K562 (cell line): ENCODE results near the gene PPM1D. TPM values are rescaled to one million over a fixed set of nuclear protein-coding genes. Genes with fewer than 3 reads are reported as not detected.
"Not testable (repeated sequence)": the region's sequence is repeated elsewhere in the genome, so short reads cannot be mapped to it uniquely, and the experiment has no call there.

Experiments used
- ATAC-seq: fragments of 200-7000 bp; cut with Tn5 transposase; 3 replicates; pipeline ENCODE4 v1.9.1; 2020; ENCODE audit warnings: moderate library complexity
- BruUV-seq: library from RNA; stranded (reverse); fragments of 400-500 nt; replicated peaks from 2 replicates; lab custom pipeline; 2021; lab: Mats Ljungman, UMichigan
- CTCF ChIA-PET: fragments of 300-600 bp; formaldehyde crosslinking; extraction: SDS; loops from one replicate; lab custom pipeline; 2021; ENCODE audit warnings: low intra/inter-chr PET ratio; lab: Yijun Ruan, JAX
- POLR2A ChIA-PET: fragments of 300-600, 350-650 bp; sonication (Branson Sonifier 250); formaldehyde crosslinking; extraction: SDS; loops from one replicate; lab custom pipeline; 2021; ENCODE audit warnings: antibody characterized with exemption, inconsistent platforms; lab: Yijun Ruan, JAX
- DNase-seq, 4 experiments: peaks; one replicate each; pipeline versions ENCODE4 v3.0.0 to v3.0.0-alpha.2; 2011 to 2018; ENCODE audit warnings: low spot score in 3 of 4, mixed read lengths in 3 of 4; ENCODE audit errors: extremely low read depth in 1 of 4
- FAIRE-seq: peaks from 2 replicates; lab custom pipeline; 2011; peaks lifted over from hg19 to GRCh38; lab: Jason Lieb, UNC
- H2AFZ ChIP-seq: 2 replicates; pipeline ENCODE4 v1.6.0; 2011; ENCODE audit warnings: low read depth, low read length, control low read depth, inconsistent platforms
- H3K27ac ChIP-seq: fragments of 200-600 bp; 3 replicates; pipeline ENCODE4 v1.8.0; 2011; ENCODE audit warnings: low read depth, mild to moderate bottlenecking, control low read depth, inconsistent platforms, low read length, moderate library complexity, mixed read lengths; ENCODE audit errors: extremely low read depth
- H3K27me3 ChIP-seq, 2 experiments: fragments of 300-600 bp in 1 of 2; 2 replicates in 1 of 2; 3 replicates in 1 of 2; pipeline versions ENCODE4 v1.6.0 to v1.8.0; 2011; ENCODE audit warnings: inconsistent platforms in 2 of 2, low read length in 2 of 2, mild to moderate bottlenecking in 1 of 2, mixed read lengths in 1 of 2, moderate library complexity in 1 of 2; ENCODE audit not compliant: control insufficient read depth in 2 of 2, insufficient read depth in 2 of 2
- H3K36me3 ChIP-seq: fragments of 300-600 bp; 3 replicates; pipeline ENCODE4 v1.8.0; 2011; ENCODE audit warnings: mild to moderate bottlenecking, low read length, inconsistent platforms; ENCODE audit not compliant: control insufficient read depth, insufficient read depth
- H3K4me1 ChIP-seq, 2 experiments: fragments of 200-600 bp in 1 of 2; replicated peaks in 1 of 2; 2 replicates in 1 of 2; 3 replicates in 1 of 2; pipeline versions ENCODE4 v1.5.1 to v1.8.0; 2011; ENCODE audit warnings: inconsistent platforms in 2 of 2, low read length in 2 of 2, mild to moderate bottlenecking in 1 of 2, mixed read lengths in 1 of 2, moderate library complexity in 1 of 2; ENCODE audit not compliant: control insufficient read depth in 2 of 2, insufficient read depth in 2 of 2
- H3K4me2 ChIP-seq: 2 replicates; pipeline ENCODE4 v1.6.1; 2011; ENCODE audit warnings: low read length, control low read depth, inconsistent platforms, mixed read lengths; ENCODE audit not compliant: insufficient read depth
- H3K4me3 ChIP-seq: fragments of 200-600 bp; sonication (generic), shearing (Covaris generic); 2 replicates; pipeline ENCODE4 v1.5.1; 2016; ENCODE audit warnings: control low read depth, inconsistent platforms
- H3K79me2 ChIP-seq: fragments of 200-600 bp; 3 replicates; pipeline ENCODE4 v1.8.0; 2011; ENCODE audit warnings: low read length, inconsistent platforms; ENCODE audit not compliant: control insufficient read depth, insufficient read depth
- H3K9ac ChIP-seq, 2 experiments: 2 replicates each; pipeline versions ENCODE4 v1.6.0 to v1.6.1; 2011; ENCODE audit warnings: low read depth in 2 of 2, low read length in 2 of 2, control low read depth in 1 of 2, inconsistent platforms in 1 of 2, mild to moderate bottlenecking in 1 of 2, mixed read lengths in 1 of 2; ENCODE audit not compliant: insufficient read depth in 1 of 2
- H3K9me1 ChIP-seq: one replicate; pipeline ENCODE4 v1.6.0; 2011; ENCODE audit warnings: inconsistent platforms, mild to moderate bottlenecking, low read length, moderate library complexity; ENCODE audit not compliant: control insufficient read depth, insufficient read depth
- H3K9me3 ChIP-seq: replicated peaks from 2 replicates; pipeline ENCODE4 v1.5.1; 2011; ENCODE audit warnings: low read depth, low read length, inconsistent platforms; ENCODE audit not compliant: control insufficient read depth, insufficient read depth
- H4K20me1 ChIP-seq: replicated peaks from 2 replicates; pipeline ENCODE4 v1.6.1; 2011; ENCODE audit warnings: low read length, inconsistent platforms, mixed read lengths; ENCODE audit not compliant: control insufficient read depth, insufficient read depth
- ELF4 ChIP-seq: fragments of 450-650 bp; formaldehyde crosslinking; IDR thresholded peaks from 2 replicates; pipeline ENCODE4 v1.4.0; 2022; ENCODE audit warnings: missing genetic modification characterization
- HMG20A ChIP-seq: fragments of 450-650 bp; formaldehyde crosslinking; conservative IDR thresholded peaks from 2 replicates; pipeline ENCODE4 v1.4.0; 2020; ENCODE audit warnings: mild to moderate bottlenecking, mixed read lengths
- NFYB ChIP-seq: IDR thresholded peaks from 2 replicates; pipeline ENCODE4 v1.6.1; 2011; ENCODE audit warnings: mild to moderate bottlenecking, moderate library complexity; ENCODE audit not compliant: insufficient read length; ENCODE audit errors: extremely low read depth
- ZBTB11 ChIP-seq, 3 experiments: fragments of 200-800 bp in 1 of 3; fragments of 250-450 bp in 1 of 3; fragments of 450-650 bp in 1 of 3; sonication (Bioruptor Pico) in 1 of 3; sonication (Bioruptor generic) in 1 of 3; formaldehyde crosslinking in 1 of 3; IDR thresholded peaks; 2 replicates each; pipeline versions ENCODE4 v1.6.1 to v1.8.0; 2016 to 2022; ENCODE audit warnings: mild to moderate bottlenecking in 2 of 3, missing genetic modification characterization in 2 of 3, missing compliant biosample characterization in 1 of 3, moderate library complexity in 1 of 3
- WGBS: fragments of 100-300 bp; shearing (Covaris generic); methylation state at CpG from one replicate; pipeline ENCODE4 v1.1.6; 2016; ENCODE audit warnings: low coverage, mixed read lengths; ENCODE audit not compliant: insufficient coverage; ENCODE audit errors: missing lambda C conversion rate; 5-methylcytosine and 5-hydroxymethylcytosine counted together
- in situ Hi-C: fragments of 300-500 bp; cut with MboI; formaldehyde crosslinking; loops from 4 replicates; pipeline ENCODE4 v1.15.0; 2018; ENCODE audit warnings: inconsistent platforms, mixed read lengths
- intact Hi-C: fragments of 100-400 bp; cut with micrococcal nuclease; formaldehyde crosslinking; loops from 2 replicates; pipeline ENCODE4 v1.14.2; 2022
- polyA plus RNA-seq, 8 experiments: library from polyadenylated mRNA; depleted of rRNA in 4 of 8; stranded (reverse) in 5 of 8; unstranded in 3 of 8; fragments of >200 nt; fragmentation: Nextera tagmentation in 2 of 8; fragmentation: Illumina TruSeq in 1 of 8; extraction: Ambion mirVana in 2 of 8; extraction: Trizol in 1 of 8; gene quantifications; 2 replicates each; pipeline versions ENCODE4 v1.2.1 to v1.2.3, GENCODE V29; 2011 to 2014; ENCODE audit warnings: inconsistent platforms in 1 of 8, missing spikeins in 1 of 8
- total RNA-seq, 7 experiments: library from RNA; depleted of rRNA in 6 of 7; stranded (reverse); fragments of >200 nt in 6 of 7; fragmentation: Illumina TruSeq in 2 of 7; extraction: Trizol in 2 of 7; gene quantifications; 2 replicates each; pipeline versions ENCODE4 v1.2.1 to v1.2.3, GENCODE V29; 2011 to 2021; ENCODE audit warnings: low replicate concordance in 1 of 7

PPM1D gene
- total and polyA plus RNA-seq, 9 of the 15 experiments (the other 6 are each of a cell fraction or from before 2014, with no cell fraction given) = 2.1 to 19.0 (median 7.8) TPM

GRCh38 chr17:60614247-60614646, 14.3 kb downstream of the PPM1D start:
- H3K9me1 ChIP-seq, intact Hi-C loops, CTCF ChIA-PET, H3K4me3 ChIP-seq, H3K36me3 ChIP-seq, H3K9me3 ChIP-seq, in situ Hi-C loops, DNase-seq, H3K4me2 ChIP-seq, BruUV-seq, ATAC-seq, H3K4me1 ChIP-seq, H3K9ac ChIP-seq, FAIRE-seq, H2AFZ ChIP-seq, H3K27me3 ChIP-seq, H4K20me1 ChIP-seq, H3K27ac ChIP-seq: not testable (repeated sequence)
- peak; percentile 49 for TF ChIP-seq NFYB
- 69% methylated on average over 3 of the region's 3 CpGs for WGBS
- POLR2A ChIA-PET = interaction anchor here (1.5 to 3.0 kb wide), 2 partner anchors 9 to 12 kb away, joined by 6 to 19 read pairs; no protein-coding TSS in a partner anchor
- H3K79me2 ChIP-seq = peaks cover 63% of the 10 kb centered on the region

- FAIRE-seq = no peak
- in situ Hi-C loops = no loop called here
These were observed 15.1 kb downstream of the PPM1D start for GRCh38 chr17:60615108-60615507.

More at GRCh38 chr17:60615108-60615507, 15.1 kb downstream of the PPM1D start:
- Histone ChIP-seq H3K36me3 (peaks cover 8% of the 10 kb centered on the region; the same call in 2 of the 3 replicates), H4K20me1 (no peaks in the 10 kb centered on the region), H3K9ac (no peak overlapping the region), H3K27me3 (no peaks in the 10 kb centered on the region), H3K4me3 (no peak overlapping the region), H3K9me3 (no peaks in the 10 kb centered on the region), H2AFZ (no peak overlapping the region), H3K4me2 (no peak overlapping the region), H3K79me2 (peaks cover 63% of the 10 kb centered on the region), H3K4me1 (0 out of 5 replicates have a peak, but pooled peaks cover 0 to 4% of the 10 kb centered on the region in 2 experiments), H3K27ac (no peak overlapping the region)
- CTCF ChIA-PET = no interaction called here
- ATAC-seq (no peak), DNase-seq (no peak)
- 90% methylated on average over 7 of the region's 7 CpGs for WGBS
- no TSS peak for BruUV-seq
- intact Hi-C loops = no loop called here
- peak in 1 of 3 experiments; percentile 78; a peak in 2 of 6 replicates for TF ChIP-seq ZBTB11 (CRISPR knock-in tag; IDR thresholded peaks at IDR 0.05)
- TF ChIP-seq ELF4 = no peak
- TF ChIP-seq HMG20A = no peak
- TF ChIP-seq, all 486 proteins: peak for 1
- POLR2A ChIA-PET = interaction anchor here (0.7 to 2.2 kb wide), 3 partner anchors 8 to 23 kb away, joined by 3 to 9 read pairs (median 4); partner anchors contain the start of gene PPM1D
- no peaks in the 10 kb centered on the region for H3K9me1 ChIP-seq
